Fibroblast of peridontal ligament (primary cell): ENCODE data around the gene SNRNP70.

Source experiments
- DNase-seq: peaks from one replicate; pipeline ENCODE4 v3.0.0-alpha.2; 2010; ENCODE audit errors: extremely low read depth

Gene SNRNP70

GRCh38 chr19:49064029-49064629, 21.1 kb upstream of the SNRNP70 start:
- DNase-seq, result no peak

GRCh38 chr19:49064768-49065611, 20.3 kb upstream of the SNRNP70 start, which contains the start of gene NTF4:
TSS of gene NTF4 (minus strand) at chr19:49064818. CDS start at chr19:49061997, 2,821 bp downstream.
- no peak for DNase-seq

GRCh38 chr19:49065905-49066512, 19.2 kb upstream of the SNRNP70 start:
- DNase-seq, result no peak

- DNase-seq, result no peak
These were observed 17.7 kb upstream of the SNRNP70 start for GRCh38 chr19:49067554-49067953.

- DNase-seq, result no peak
These were observed 16.2 kb upstream of the SNRNP70 start for GRCh38 chr19:49069026-49069425.

- DNase-seq, result no peak
These were observed 14.8 kb upstream of the SNRNP70 start for GRCh38 chr19:49070416-49070815.

GRCh38 chr19:49071860-49072547, 13.2 kb upstream of the SNRNP70 start:
- DNase-seq, result no peak

- no peak for DNase-seq
These were observed 11.5 kb upstream of the SNRNP70 start for GRCh38 chr19:49073514-49074378.

GRCh38 chr19:49074869-49075268, 10.4 kb upstream of the SNRNP70 start:
- peak; percentile 67 for DNase-seq

GRCh38 chr19:49080392-49080791, 4.9 kb upstream of the SNRNP70 start:
- no peak for DNase-seq

GRCh38 chr19:49081273-49081672, 4.0 kb upstream of the SNRNP70 start:
- no peak for DNase-seq

GRCh38 chr19:49084206-49085019, 838 bp upstream of the SNRNP70 start:
- no peak for DNase-seq

GRCh38 chr19:49085868-49086232, 599 bp downstream of the SNRNP70 start:
- no peak for DNase-seq

GRCh38 chr19:49086296-49086695, 1.0 kb downstream of the SNRNP70 start:
- DNase-seq, result no peak

GRCh38 chr19:49091391-49092038, 6.3 kb downstream of the SNRNP70 start:
- DNase-seq, result no peak

- no peak for DNase-seq
These were observed 7.4 kb downstream of the SNRNP70 start for GRCh38 chr19:49092686-49093085.

- peak; percentile 32 for DNase-seq
These were observed 9.5 kb downstream of the SNRNP70 start for GRCh38 chr19:49094505-49095482.

GRCh38 chr19:49097453-49098288, 12.4 kb downstream of the SNRNP70 start:
- peak; percentile 78 for DNase-seq
